Left ventricle myocardium inferior (tissue), 1 donor: ENCODE results near the gene TMIE. TPM values are rescaled to one million over a fixed set of nuclear protein-coding genes. Genes with fewer than 3 reads are reported as not detected.
A peak's percentile ranks its signal among the peaks of the same experiment; 100 is the strongest.

Experiments used
- DNase-seq: peaks from one replicate; pipeline ENCODE4 v3.0.0-alpha.2; 2020
- H3K27ac ChIP-seq: fragments of 200-600 bp; replicated peaks from 2 replicates; pipeline ENCODE4 v1.8.0; 2021
- H3K27me3 ChIP-seq: fragments of 200-600 bp; 2 replicates; pipeline ENCODE4 v1.8.0; 2021; ENCODE audit warnings: low read depth
- H3K36me3 ChIP-seq: fragments of 200-600 bp; 2 replicates; pipeline ENCODE4 v1.8.0; 2021
- H3K4me1 ChIP-seq: fragments of 200-600 bp; 2 replicates; pipeline ENCODE4 v1.8.0; 2021
- H3K4me3 ChIP-seq: fragments of 200-600 bp; 2 replicates; pipeline ENCODE4 v1.8.0; 2021; ENCODE audit warnings: mild to moderate bottlenecking, moderate library complexity
- H3K9me3 ChIP-seq: fragments of 200-600 bp; replicated peaks from 2 replicates; pipeline ENCODE4 v1.8.0; 2021
- CTCF ChIP-seq: fragments of 200-600 bp; IDR thresholded peaks from 2 replicates; pipeline ENCODE4 v1.8.0; 2021; ENCODE audit warnings: antibody characterized with exemption, mild to moderate bottlenecking, borderline replicate concordance
- intact Hi-C: fragments of 100-400 bp; cut with micrococcal nuclease; formaldehyde crosslinking; loops from one replicate; pipeline ENCODE4 v1.11.0; 2022
- long read RNA-seq: library from polyadenylated mRNA; unstranded; transcript quantifications from one replicate; pipeline ENCODE4 v2.0.0, GENCODE V29; 2021
- total RNA-seq: library from RNA; stranded (reverse); fragmentation: NEBNext Ultra II Directional; extraction: Animal tissue kit (Norgen Biotek cat#: 25700); gene quantifications from one replicate; pipeline ENCODE4 v1.2.1, GENCODE V29; 2021
- donor health status: DM: no; HTN: yes; CAD: no; lungs with severe emphysema.

The TMIE gene, protein sequence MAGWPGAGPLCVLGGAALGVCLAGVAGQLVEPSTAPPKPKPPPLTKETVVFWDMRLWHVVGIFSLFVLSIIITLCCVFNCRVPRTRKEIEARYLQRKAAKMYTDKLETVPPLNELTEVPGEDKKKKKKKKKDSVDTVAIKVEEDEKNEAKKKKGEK
- 1.5 TPM for total RNA-seq
- long read RNA-seq, partial matches to known transcripts: 0 of 3 reads
- long read RNA-seq, other reads (novel, unspliced or antisense): 0 of 3 reads

DNA sequence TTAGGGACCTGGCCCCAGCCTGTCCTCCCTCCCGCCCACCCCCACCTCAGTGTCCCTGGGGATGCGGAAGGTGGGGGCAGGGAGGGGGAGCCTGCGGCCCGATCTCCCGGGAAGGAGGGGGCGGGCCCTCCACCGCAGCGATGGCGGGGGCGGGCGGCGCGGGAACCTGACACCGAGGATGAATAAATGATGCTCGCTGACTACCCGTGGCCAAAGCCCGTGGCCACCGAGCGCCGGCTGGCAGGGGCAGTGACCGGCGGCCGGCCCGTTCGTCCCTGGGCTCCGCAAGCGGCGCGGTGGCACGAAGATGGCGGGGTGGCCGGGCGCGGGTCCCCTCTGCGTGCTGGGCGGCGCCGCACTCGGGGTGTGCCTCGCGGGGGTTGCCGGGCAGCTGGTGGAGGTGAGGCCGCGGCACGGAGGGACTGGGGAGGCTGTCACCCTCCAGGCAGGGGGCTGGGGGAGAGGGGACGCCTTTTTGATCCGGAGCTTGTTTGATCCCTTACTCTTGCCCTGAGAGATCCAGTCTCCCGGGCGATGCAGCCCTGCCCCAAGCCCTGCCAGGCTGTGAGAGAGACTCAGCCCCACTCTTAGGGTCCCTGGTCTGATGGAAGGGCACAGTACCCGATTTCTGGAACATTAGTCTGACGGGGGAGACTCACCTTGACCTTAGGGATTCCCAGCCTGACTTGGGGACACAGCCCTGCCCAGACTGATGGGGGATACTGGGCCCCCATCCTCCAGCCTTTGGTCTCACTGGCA is at the start of gene TMIE:
Gene TMIE (plus strand): TSS at position 212 of the 759 bp plus-strand sequence. CDS start 96 bp downstream, at position 308.
- TF ChIP-seq CTCF: no peak
- H3K36me3 ChIP-seq: no peaks in the 10 kb centered on the region
- H3K27me3 ChIP-seq: no peaks in the 10 kb centered on the region
- no peaks in the 10 kb centered on the region for H3K9me3 ChIP-seq
- H3K4me3 ChIP-seq: peak within 1 kb of the TSS; percentile 61
- no peak for DNase-seq
- peak within 1 kb of the TSS; percentile 59 for H3K27ac ChIP-seq
- peaks cover 49% of the 10 kb centered on the region for H3K4me1 ChIP-seq
- intact Hi-C loops: no loop called here

DNA sequence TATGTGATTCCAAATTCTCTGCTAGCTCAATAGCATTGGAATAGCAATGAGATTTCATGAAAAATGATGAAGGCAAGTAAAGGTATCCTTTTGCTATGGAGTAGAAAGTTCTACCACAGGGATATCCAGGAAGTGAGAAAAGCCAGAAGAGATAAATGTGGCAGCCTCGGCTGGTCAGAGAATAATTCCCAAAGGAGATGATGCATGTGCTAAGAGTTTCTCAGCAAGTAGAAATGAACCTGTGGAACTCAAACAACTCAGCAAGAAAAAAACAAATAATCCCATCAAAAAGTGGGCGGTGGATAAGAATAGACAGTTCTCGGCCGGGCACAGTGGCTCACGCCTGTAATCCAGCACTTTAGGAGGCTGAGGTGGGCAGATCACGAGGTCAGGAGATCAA is 45.9 kb upstream of the TMIE start:
- TF ChIP-seq CTCF: no peak
- peaks cover 6% of the 10 kb centered on the region for H3K4me1 ChIP-seq
- intact Hi-C loops: no loop called here
- no peak for DNase-seq
- no peak overlapping the region for H3K27ac ChIP-seq
- no peaks in the 10 kb centered on the region for H3K36me3 ChIP-seq
- H3K4me3 ChIP-seq: no peak overlapping the region
- no peaks in the 10 kb centered on the region for H3K27me3 ChIP-seq
- H3K9me3 ChIP-seq: peaks cover 10% of the 10 kb centered on the region

DNA sequence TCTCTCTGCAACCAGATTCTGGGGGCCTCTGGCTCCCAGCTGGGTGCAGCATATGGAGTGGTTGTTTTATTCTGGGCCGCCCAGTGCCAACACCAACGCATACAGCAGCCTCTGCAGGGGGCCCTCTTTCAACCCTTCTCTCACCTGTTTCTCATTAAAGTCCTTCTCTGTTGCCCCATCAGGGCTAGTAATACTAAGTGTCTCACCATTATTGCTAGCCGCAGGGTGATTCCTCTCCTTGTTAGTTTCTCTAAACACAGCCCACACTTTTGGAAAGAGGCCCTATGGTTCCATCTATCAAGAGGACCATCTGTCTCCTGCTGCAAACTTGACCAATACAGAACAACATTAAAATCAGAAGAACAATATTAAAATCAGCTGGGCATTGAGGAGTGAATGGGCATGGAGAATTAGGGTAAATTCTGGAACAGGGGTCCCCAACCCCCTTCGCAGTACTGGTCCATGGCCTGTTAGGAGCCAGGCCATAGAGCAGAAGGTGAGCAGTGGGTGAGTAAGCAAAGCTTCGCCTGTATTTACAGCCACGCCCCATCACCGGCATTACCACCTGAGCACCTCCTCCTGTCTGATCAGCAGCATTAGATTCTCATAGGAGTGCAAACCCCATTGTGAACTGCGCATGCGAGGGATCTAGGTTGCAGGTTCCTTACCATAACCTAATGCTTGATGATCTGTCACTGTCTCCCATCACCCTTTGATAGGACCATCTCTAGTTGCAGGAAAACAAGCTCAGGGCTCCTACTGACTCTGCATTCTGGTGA is 44.2 kb upstream of the TMIE start:
- intact Hi-C loops: no loop called here
- DNase-seq: no peak
- Histone ChIP-seq H3K27ac (no peak overlapping the region), H3K4me3 (no peak overlapping the region), H3K4me1 (peaks cover 23% of the 10 kb centered on the region), H3K27me3 (no peaks in the 10 kb centered on the region), H3K9me3 (peaks cover 4% of the 10 kb centered on the region), H3K36me3 (no peaks in the 10 kb centered on the region)
- TF ChIP-seq CTCF: no peak

GRCh38 chr3:46659285-46659684 is 41.9 kb upstream of the TMIE start:
- DNase-seq: no peak
- intact Hi-C loops: no loop called here
- TF ChIP-seq CTCF: no peak

GRCh38 chr3:46660003-46660402 is 41.2 kb upstream of the TMIE start:
- Histone ChIP-seq H3K36me3 (no peaks in the 10 kb centered on the region), H3K9me3 (no peaks in the 10 kb centered on the region), H3K4me1 (peaks cover 52% of the 10 kb centered on the region), H3K27ac (peak overlapping the region; percentile 64), H3K4me3 (no peak overlapping the region), H3K27me3 (no peaks in the 10 kb centered on the region)
- DNase-seq: no peak
- no peak for TF ChIP-seq CTCF
- intact Hi-C loops: no loop called here

More at GRCh38 chr3:46659285-46659684, 41.9 kb upstream of the TMIE start:
- Histone ChIP-seq H3K9me3 (no peaks in the 10 kb centered on the region), H3K36me3 (no peaks in the 10 kb centered on the region), H3K27me3 (no peaks in the 10 kb centered on the region), H3K4me1 (peaks cover 46% of the 10 kb centered on the region), H3K27ac (no peak overlapping the region), H3K4me3 (no peak overlapping the region)
